Activated CD8-positive, alpha-beta memory T cell treated with anti-CD3 and anti-CD28 coated beads, Interleukin-2, amount 50 U/mL, for 4 hours (primary cell): Measurements from ENCODE around the gene TENT4B.

Experiments
- DNase-seq: peaks from one replicate; pipeline ENCODE4 v3.0.0-alpha.2; 2020

TENT4B gene

GRCh38 chr16:50198802-50199403, 45.8 kb downstream of the TENT4B start:
- DNase-seq = no peak

DNA sequence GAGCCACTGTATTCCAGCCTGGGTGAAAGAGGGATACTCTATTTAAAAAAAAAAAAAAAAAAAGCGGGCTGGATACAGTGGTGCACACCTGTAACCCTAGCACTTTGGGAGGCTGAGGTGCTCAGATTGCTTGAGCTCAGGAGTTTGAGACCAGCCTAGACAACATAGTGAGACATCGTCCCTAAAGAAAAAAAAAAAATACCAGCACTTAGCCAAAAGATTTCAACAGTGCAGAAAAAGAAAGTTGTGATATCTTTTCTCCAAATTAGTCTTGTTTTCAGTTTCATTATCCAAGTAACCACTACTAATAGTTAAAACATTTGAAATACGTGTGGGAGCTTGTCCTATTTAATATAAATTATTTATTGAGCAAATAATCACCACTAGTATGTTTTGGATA, 48.7 kb downstream of the TENT4B start:
- no peak for DNase-seq

DNA sequence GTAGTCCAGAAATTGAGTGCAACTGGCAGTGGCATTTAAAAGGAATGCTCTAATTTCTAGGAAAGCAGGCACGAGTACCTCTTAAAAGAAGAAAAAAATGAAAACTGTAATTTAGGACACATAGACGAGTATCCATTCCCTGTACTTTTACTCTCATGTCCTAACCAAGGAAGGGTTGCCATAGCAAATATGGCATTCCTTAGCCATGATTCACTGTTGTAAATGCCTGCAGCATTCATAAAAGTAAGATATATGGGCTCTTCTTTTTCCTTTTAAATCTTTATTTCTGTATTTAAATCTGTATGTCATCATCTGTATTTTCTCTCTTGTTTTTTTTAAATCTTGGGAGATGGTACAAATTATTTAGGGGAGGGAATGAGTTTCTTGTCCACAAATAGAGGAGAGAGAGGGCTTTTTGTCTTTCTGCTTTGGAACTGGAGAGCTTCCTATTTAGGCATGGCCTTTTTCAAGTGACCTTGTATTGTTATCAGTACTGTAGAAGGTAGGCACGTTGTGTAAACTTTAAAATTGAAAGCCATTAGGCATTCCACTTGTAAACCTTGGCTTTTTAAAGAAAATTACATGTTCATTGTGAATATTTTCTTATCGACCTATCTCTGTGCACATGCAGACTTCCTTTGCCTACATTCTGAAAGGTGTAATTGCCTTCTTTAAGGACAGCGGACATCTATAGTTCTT, 50.0 kb downstream of the TENT4B start:
- DNase-seq = no peak

DNA sequence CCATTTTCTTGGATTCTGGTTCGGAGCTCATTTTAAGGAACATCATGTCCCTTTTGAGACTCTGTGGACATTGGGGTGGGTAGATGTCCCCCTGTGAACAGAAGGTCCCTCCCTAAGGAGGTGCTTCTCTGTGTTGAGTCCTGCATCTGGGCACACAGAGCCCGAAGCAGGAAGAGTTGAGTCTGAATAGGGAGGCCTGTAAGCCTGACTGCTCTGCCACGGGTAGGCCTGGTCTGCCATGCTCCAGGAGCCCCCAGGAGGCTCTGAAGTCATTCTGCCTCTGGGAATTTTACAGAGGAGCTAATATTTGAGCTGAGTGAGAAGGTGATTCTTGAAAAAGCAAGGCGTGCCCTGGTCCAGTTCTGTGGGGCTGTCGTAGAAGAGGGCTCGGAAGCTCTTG, 50.6 kb downstream of the TENT4B start:
- no peak for DNase-seq

DNA sequence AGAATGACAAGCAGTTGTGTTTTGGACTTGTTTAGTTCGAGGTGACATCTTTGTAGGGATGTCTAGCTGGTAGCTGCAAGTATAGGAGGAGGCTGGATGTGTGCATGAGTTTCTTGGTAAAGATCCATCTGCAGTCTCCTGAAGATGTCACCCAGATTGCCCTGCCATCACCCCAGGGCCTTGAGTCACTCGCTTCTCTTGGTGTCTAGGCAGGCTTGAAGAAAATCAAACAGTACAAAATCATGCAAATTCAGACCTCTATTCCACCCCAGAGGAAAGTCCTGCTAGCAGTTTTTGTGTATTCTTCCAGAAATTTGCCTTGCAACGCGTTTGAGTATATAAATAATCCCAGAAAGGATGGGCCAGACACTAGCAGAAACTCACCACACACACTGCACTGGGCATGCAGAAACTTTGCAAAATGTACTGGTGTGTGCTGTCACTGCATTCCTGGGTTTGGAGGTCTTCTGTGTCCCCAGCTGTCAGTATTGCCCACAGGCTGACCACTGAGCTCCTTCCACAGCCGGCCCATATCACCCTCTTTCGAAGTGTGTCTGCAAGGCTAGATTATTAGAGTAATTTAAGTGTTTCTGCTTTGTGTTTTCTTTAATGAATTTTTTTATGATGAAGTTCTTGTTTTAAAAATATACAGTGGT, 51.5 kb downstream of the TENT4B start:
- DNase-seq = no peak

DNA sequence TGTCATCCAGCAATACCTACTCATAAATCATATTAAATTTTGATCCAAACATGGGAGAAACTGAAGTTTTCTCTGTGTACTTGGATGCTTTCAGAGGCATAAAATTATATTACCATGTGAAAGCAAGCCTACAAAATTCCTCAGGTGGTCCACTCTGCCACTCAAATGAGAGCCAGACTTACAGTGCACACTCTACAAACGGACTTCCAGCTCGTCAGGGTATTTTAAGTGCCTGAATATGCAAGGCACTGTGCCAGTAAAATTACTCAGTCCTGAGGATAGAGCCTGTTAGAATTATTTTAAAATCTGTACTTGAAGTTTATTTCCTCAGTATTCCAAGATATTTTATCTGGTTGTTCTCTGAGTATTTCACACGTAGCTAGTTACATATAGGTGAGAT, 54.5 kb downstream of the TENT4B start:
- DNase-seq = no peak

- no peak for DNase-seq
Observed at GRCh38 chr16:50208460-50208931, 55.4 kb downstream of the TENT4B start.

DNA sequence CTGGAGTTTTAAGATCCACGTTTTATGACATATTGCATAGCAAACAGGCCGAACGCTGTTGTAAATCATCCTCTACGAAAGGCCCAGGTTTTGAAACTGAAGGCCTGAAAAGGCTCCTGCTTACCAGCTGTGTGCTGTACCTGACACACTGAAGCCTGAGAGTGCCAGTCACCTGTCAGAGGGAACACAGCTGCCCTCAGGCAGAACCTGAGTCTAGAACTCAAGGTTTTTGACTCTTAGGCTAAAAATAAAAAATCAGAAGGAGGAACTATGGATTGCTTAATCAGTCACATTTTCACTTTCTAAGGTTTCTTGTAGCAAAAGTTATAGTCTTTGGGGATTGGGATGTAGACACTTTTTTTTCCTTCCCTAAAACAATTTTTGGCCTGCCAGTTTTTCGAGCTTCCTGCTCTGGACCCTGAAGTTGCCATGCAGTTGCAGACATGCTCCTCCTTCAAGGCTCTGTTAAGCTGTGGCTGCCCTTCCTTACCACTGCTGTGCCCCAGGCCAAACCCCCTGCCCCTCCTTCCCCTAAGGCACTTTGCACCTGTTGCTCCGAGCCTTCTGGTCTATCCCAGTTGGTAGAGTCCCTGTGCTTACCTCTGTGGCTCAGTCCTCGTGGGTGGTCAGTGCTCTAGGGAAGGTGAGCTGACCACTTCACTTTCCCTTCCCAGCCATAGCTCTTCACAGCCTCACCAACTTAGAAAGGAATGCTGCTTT, 56.6 kb downstream of the TENT4B start:
- DNase-seq = no peak

GRCh38 chr16:50210266-50211038, 57.3 kb downstream of the TENT4B start:
- peak; percentile 61 for DNase-seq

- DNase-seq = no peak
Observed at GRCh38 chr16:50213939-50214519, 60.9 kb downstream of the TENT4B start.

- DNase-seq = no peak
Observed at GRCh38 chr16:50215680-50216079, 62.6 kb downstream of the TENT4B start.

- no peak for DNase-seq
Observed at GRCh38 chr16:50216231-50216630, 63.1 kb downstream of the TENT4B start.

GRCh38 chr16:50219402-50219975, 66.4 kb downstream of the TENT4B start:
- DNase-seq = no peak

DNA sequence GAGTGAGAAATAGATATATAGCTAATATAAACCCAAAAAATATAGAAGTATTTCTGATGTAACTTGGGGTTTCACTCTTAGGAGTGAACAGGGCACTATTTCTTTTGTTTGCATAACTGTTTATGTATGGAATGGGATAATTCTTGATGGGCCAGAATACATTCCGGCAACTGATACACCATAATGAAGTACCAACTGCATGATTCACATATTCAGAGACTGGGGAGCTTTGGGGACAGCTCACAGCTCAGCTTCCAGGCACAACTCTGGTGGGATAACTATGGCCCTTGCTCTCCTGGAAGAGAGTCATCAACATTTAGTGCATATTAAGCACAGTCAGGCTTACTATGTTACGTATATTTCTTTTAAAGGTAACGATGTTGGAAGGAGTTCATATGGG, 71.2 kb downstream of the TENT4B start:
- no peak for DNase-seq

DNA sequence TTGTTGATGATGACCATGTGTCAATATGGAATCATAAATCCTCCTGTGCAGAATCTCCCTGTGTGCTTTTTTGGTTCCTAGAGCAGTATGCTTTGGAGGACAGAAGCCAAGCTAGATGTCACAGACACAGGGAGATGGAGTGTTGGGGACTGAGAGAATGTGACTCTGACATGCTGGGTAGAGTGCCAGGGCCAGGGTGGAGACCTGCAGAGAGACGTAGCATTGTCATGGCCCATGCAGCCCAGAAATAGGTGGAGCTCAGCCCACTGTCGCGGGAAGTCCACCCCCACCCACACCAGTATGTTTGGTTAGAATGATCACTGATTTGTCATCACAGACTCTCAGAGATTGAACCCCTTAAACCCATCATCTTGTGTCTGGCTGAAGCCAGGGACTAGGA, 74.0 kb downstream of the TENT4B start:
- no peak for DNase-seq

- no peak for DNase-seq
Observed at GRCh38 chr16:50227665-50228064, 74.6 kb downstream of the TENT4B start.

GRCh38 chr16:50228364-50228868, 75.3 kb downstream of the TENT4B start:
- no peak for DNase-seq

GRCh38 chr16:50229149-50229726, 76.1 kb downstream of the TENT4B start:
- DNase-seq = no peak

- DNase-seq = no peak
Observed at GRCh38 chr16:50234771-50235556, 81.9 kb downstream of the TENT4B start.

DNA sequence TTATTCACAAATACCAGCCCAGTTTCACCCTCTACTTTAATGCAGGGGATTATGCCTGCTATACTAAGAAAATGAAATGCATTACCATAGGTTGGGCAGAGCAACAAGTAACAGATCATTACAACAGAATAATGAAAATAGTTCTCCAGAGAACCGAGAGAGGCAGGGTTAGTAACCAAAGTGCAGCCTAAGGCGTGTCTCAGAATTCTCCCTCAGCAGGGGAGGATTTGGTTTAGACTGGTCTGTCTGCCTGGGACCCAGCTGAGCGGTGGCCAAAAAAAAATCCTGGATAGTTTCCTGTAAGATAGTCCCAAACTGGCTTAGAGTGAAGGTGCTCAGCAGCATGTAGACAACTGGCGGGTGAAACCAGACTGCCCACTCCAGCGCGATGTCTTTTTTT, 82.5 kb downstream of the TENT4B start:
- no peak for DNase-seq

- no peak for DNase-seq
Observed at GRCh38 chr16:50238314-50238713, 85.2 kb downstream of the TENT4B start.
